ENCODE results near the gene AGPS.

AGPS gene

GRCh38 chr2:177379354-177379753 lies 13.2 kb upstream of the AGPS start:
- TF ChIP-seq ZFP37 (tag by site-specific recombination; IDR thresholded peaks at IDR 0.05) = no peak
- no peak for TF ChIP-seq ZNF544 (tag by site-specific recombination; IDR thresholded peaks at IDR 0.05)
- no peak for TF ChIP-seq ZNF660 (tag by site-specific recombination; IDR thresholded peaks at IDR 0.05)
- no peak for TF ChIP-seq ZNF580 (tag by site-specific recombination; IDR thresholded peaks at IDR 0.05)
- TF ChIP-seq ZNF280D (tag by site-specific recombination; IDR thresholded peaks at IDR 0.05) = no peak
- TF ChIP-seq ZNF350 (tag by site-specific recombination; IDR thresholded peaks at IDR 0.05) = no peak
- no peak for TF ChIP-seq YY1 (tag by site-specific recombination; IDR thresholded peaks at IDR 0.05)
- no peak for TF ChIP-seq ZNF174 (tag by site-specific recombination; IDR thresholded peaks at IDR 0.05)
- TF ChIP-seq ZNF266 (tag by site-specific recombination; IDR thresholded peaks at IDR 0.05; ENCODE audit: low read depth) = no peak
- H3K4me3 ChIP-seq (ENCODE audit: low read depth, low read length) = no peak overlapping the region
- H3K36me3 ChIP-seq (ENCODE audit: control insufficient read depth in 2 of 2, insufficient read depth in 1 of 2, low read length in 2 of 2) = peaks cover 0 to 5% of the 10 kb centered on the region in 2 experiments; a peak in 1 of 3 replicates
- H3K27ac ChIP-seq (ENCODE audit: extremely low read depth, low read depth, low read length) = no peak overlapping the region
- ChIA-PET POLR2A (interaction anchor here (1.1 kb wide), 1 partner anchor 13 kb away, joined by 4 read pairs; the partner anchor contains the start of gene AGPS), CTCF (interaction anchor here (0.6 to 1.3 kb wide), 4 partner anchors 12 to 241 kb away, joined by 3 to 7 read pairs (median 3); no protein-coding TSS in a partner anchor)
- no peaks in the 10 kb centered on the region for H3K4me1 ChIP-seq (ENCODE audit: control insufficient read depth, insufficient read depth, low read length)
- no peaks in the 10 kb centered on the region for H3K9me3 ChIP-seq (ENCODE audit: control insufficient read depth, insufficient read depth, low read depth, low read length)

- peaks cover 0 to 5% of the 10 kb centered on the region in 2 experiments; a peak in 1 of 3 replicates for H3K36me3 ChIP-seq (ENCODE audit: control insufficient read depth in 2 of 2, insufficient read depth in 1 of 2, low read length in 2 of 2)
- H3K4me1 ChIP-seq (ENCODE audit: control insufficient read depth, insufficient read depth, low read length) = no peaks in the 10 kb centered on the region
- no peak overlapping the region for H3K4me3 ChIP-seq (ENCODE audit: low read depth, low read length)
- no peak overlapping the region for H3K27ac ChIP-seq (ENCODE audit: extremely low read depth, low read depth, low read length)
- no peaks in the 10 kb centered on the region for H3K9me3 ChIP-seq (ENCODE audit: control insufficient read depth, insufficient read depth, low read depth, low read length)
- TF ChIP-seq YY2 (tag by site-specific recombination; IDR thresholded peaks at IDR 0.05) = no peak
- no peak for TF ChIP-seq CTCF (tag by site-specific recombination; IDR thresholded peaks at IDR 0.05)
- TF ChIP-seq ZSCAN23 (tag by site-specific recombination; IDR thresholded peaks at IDR 0.05) = no peak
- TF ChIP-seq ATF2 (tag by site-specific recombination; IDR thresholded peaks at IDR 0.05; ENCODE audit: low read depth) = no peak
- TF ChIP-seq ZNF239 (tag by site-specific recombination; IDR thresholded peaks at IDR 0.05) = no peak
- no peak for TF ChIP-seq ZNF133 (tag by site-specific recombination; IDR thresholded peaks at IDR 0.05)
- no peak for TF ChIP-seq ZNF18 (tag by site-specific recombination; IDR thresholded peaks at IDR 0.05)
- TF ChIP-seq ZNF248 (tag by site-specific recombination; IDR thresholded peaks at IDR 0.05) = no peak
- TF ChIP-seq EGR2 (tag by site-specific recombination; IDR thresholded peaks at IDR 0.05; ENCODE audit: low read depth) = no peak
- no peak for TF ChIP-seq SP3 (tag by site-specific recombination; IDR thresholded peaks at IDR 0.05)
- TF ChIP-seq ZNF580 (tag by site-specific recombination; IDR thresholded peaks at IDR 0.05) = no peak
- TF ChIP-seq ZNF518A (tag by site-specific recombination; conservative IDR thresholded peaks at IDR 0.05; ENCODE audit: low read depth) = no peak
- ChIA-PET POLR2A (no interaction called here), CTCF (interaction anchor here (1.0 to 1.3 kb wide), 3 partner anchors 11 to 241 kb away, joined by 3 to 7 read pairs (median 3); no protein-coding TSS in a partner anchor)
Measured at GRCh38 chr2:177380181-177380580, 12.4 kb upstream of the AGPS start.

All from HEK293 (cell line).